Epithelial cell of proximal tubule (primary cell): ENCODE measurements around the gene FBXO5. TPM values are rescaled to one million over a fixed set of nuclear protein-coding genes. Genes with fewer than 3 reads are reported as not detected.
"Not testable (repeated sequence)": the region's sequence is repeated elsewhere in the genome, so short reads cannot be mapped to it uniquely, and the experiment has no call there.

Experiments
- DNase-seq: peaks from one replicate; pipeline ENCODE4 v3.0.0-alpha.2; 2011; ENCODE audit warnings: low read depth
- H3K4me3 ChIP-seq: 2 replicates; pipeline ENCODE4 v1.5.1; 2011; ENCODE audit warnings: low read depth, mild to moderate bottlenecking, low read length
- total RNA-seq: library from RNA; depleted of rRNA; stranded (reverse); fragments of >200 nt; gene quantifications from 2 replicates; pipeline ENCODE4 v1.2.3, GENCODE V29; 2015
- TF ChIP-seq, protein P1 (sequence below): conservative IDR thresholded peaks from 2 replicates; pipeline ENCODE4 v1.5.1; 2012; ENCODE audit warnings: low read depth, mild to moderate bottlenecking, low read length

Gene FBXO5
- total RNA-seq, 1 donor from 2014 or later, result 30.8 TPM

DNA sequence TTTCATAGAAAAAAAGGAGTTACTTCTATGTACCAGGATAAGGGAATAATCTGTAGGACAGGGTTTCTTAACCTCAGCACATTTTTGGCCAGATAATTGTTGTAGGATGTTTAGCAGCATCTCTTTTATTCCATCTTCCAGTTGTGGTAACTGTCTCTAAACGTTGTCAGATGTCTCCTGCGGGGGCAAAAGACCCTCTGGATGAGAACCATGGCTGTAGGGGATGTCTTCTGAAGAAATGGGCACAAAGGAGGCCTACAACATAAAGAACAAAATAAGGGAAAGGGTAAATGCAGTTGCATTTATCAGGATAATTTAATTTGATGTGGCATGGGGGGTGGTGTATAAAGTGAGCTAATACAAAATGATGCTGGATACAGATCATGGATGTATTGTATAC is 4.1 kb upstream of the FBXO5 start:
- H3K4me3 ChIP-seq, result no peak overlapping the region
- TF ChIP-seq, protein P1, sequence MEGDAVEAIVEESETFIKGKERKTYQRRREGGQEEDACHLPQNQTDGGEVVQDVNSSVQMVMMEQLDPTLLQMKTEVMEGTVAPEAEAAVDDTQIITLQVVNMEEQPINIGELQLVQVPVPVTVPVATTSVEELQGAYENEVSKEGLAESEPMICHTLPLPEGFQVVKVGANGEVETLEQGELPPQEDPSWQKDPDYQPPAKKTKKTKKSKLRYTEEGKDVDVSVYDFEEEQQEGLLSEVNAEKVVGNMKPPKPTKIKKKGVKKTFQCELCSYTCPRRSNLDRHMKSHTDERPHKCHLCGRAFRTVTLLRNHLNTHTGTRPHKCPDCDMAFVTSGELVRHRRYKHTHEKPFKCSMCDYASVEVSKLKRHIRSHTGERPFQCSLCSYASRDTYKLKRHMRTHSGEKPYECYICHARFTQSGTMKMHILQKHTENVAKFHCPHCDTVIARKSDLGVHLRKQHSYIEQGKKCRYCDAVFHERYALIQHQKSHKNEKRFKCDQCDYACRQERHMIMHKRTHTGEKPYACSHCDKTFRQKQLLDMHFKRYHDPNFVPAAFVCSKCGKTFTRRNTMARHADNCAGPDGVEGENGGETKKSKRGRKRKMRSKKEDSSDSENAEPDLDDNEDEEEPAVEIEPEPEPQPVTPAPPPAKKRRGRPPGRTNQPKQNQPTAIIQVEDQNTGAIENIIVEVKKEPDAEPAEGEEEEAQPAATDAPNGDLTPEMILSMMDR, result no peak
- DNase-seq, result no peak

DNA sequence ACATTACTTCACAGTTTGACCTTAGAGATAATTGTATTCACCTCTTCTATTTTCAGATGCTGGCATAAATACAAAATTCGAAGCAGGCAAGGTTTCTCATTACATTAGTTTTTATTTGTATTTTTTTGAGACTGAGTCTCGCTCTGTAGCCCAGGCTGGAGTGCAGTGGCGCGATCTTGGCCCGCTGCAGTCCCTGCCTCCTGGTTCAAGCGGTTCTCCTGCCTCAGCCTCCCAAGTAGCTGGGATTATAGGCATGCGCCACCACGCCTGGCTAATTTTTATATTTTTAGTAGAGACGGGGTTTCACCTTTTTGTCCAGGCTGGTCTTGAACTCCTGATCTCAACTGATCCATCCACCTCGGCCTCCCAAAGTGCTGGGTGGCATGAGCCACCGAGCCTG is 2.5 kb upstream of the FBXO5 start:
- H3K4me3 ChIP-seq, DNase-seq: not testable (repeated sequence)

DNA sequence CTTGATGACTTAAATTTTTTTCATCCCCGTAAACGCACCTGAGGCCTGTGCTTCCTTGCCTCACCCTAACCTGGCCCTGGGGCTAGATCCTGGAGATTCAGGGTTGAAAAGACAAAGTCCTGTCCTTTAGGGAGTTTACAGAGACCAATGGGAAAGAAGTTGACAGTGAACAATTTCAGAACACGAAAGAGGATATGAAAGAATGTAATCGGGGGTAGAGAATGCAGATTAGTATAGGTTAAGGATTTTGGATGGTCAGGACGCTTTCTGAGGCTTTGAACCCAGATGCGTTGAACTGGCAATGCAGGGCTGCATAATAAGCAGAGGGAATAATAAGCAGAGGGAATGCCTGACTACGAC is 1.7 kb upstream of the FBXO5 start:
- peak overlapping the region; percentile 88 for H3K4me3 ChIP-seq
- no peak for DNase-seq
- TF ChIP-seq, protein P1, result no peak

DNA sequence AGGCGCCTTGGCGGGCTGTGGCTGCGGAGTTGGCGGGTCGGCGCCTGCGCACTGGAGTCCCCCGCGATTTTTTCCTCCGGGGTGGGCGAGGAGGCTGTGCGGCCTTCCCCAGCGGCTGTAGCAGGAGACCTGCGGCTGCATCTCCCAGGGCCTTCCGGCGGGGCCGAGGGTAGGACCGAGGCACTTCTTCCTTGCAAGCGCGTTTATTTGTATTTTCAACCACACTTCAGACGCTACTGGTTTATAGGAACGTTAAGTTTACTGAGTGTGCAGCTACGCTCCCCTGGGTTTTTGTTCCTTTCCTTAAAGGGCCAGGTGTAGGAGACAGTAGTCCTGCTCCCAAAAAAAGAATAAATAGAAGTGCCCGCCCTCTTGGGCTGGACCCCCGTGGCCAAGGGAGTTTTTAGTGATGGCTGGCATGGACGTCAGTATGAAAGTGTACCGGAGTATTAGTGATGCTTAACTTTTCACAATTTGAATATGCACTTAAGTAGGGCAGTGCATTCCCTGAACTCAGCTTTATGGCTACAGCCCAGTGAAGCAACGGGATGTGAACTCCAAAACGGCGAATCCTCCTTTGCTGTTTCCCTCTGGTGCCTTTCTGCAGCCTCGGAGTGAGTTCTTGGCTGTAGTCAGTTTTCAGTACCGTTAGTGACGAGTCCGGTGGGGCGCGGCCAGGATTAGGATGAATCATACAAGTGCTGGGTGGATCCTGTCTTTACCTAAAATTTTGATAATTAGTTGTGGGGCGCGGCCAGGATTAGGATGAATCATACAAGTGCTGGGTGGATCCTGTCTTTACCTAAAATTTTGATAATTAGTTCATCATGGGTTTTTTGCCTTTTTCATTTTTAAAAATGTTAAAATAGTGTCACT is 1.0 kb upstream of the FBXO5 start:
- no peak for DNase-seq
- TF ChIP-seq, protein P1, result no peak
- H3K4me3 ChIP-seq, result peak overlapping the region; percentile 88

DNA sequence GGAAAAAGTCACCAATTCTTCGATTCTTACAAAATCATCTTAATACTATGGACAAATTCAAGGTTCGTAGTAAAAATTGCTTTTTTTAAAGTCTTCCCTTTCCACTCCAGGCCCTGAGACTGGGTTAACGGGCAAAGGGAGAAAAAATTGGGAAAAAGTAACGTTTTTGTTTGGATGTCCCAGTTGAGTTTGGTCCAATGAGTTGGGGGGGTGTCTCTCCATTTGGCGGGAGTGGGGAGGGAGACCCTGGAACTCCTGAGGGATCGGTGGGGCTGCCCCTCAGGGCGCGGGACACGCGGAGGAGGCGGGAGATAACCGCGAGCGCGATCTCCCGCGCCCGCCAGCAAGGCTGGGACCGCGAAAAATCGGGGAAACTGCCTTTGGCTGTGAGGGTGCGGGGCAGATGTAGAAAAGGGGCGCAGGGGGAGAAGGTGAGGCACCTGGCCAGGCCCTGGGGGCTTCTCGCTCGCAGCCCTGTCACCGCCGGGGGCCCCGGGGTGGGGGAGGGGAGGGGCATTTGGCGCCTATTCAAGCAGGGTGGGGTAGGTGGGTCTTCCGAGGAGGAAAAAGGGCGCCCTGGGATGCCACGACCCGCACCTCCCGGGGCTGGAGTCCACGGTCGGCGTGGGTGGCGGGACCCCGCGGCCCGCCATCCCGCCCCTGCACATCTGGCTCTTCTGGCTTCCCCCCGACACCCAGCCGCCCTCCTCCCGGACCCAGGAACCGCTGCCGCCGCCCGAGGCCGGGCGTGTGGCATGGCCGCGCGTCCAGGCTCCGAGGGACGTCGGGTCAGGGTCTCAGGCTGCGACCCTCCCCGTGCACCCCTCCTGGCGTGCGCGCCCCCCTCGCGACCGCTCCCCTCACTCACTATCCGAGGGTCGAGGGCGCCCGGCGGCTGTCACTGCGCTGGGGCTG is 595 bp downstream of the FBXO5 start:
- DNase-seq, result no peak
- H3K4me3 ChIP-seq, result peak overlapping the region; percentile 88
- TF ChIP-seq, protein P1, result no peak

DNA sequence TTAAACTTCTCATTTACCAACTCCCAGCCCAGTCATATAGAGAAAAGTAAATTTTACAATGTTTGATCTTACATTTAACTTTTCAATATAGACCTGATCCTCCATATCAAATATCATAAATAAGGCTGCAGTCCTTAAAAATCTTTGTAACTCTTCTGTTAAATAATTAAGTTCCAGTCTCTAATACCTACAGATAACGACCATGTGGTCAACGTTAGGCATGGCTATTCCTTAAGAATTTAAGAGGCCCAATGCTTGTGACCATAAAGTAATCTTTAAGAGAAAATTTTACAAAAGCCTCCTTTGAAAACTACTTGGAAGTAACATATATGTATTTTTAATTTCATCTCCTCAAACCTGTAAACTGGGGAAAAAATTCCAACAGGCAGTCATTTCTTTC is 1.6 kb downstream of the FBXO5 start:
- H3K4me3 ChIP-seq, result peak overlapping the region; percentile 88
- no peak for DNase-seq
- TF ChIP-seq, protein P1, result no peak

DNA sequence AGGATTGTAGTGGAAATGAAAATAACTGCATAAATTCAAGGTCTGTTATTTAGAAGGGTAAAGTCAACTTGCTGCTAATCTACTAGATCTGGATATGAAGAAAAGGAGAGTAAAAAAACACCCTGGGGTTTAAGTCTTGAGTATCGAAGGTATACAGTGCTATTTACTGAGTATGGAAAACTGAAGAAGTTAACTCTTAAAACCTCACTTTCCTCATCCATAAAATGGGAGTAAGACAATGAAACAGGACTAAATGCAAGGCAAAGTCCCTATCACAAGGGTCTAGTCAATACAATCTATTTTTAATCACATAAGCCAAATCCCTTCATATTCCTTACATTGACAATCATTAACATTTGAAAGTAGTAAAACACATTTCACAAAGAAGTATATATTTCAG is 2.2 kb downstream of the FBXO5 start:
- DNase-seq, result no peak
- TF ChIP-seq, protein P1, result no peak
- no peak overlapping the region for H3K4me3 ChIP-seq
